Neural progenitor cell (in vitro differentiated cells): ENCODE data around the gene MGRN1. TPM values are rescaled to one million over a fixed set of nuclear protein-coding genes. Genes with fewer than 3 reads are reported as not detected.

Source experiments
- DNase-seq: peaks from one replicate; pipeline ENCODE4 v3.0.0-alpha.2; 2016; ENCODE audit warnings: low spot score
- H2AFZ ChIP-seq: fragments of 200-600 bp; sonication (generic); replicated peaks from 2 replicates; pipeline ENCODE4 v1.6.1; 2016; ENCODE audit warnings: antibody characterized with exemption
- H3F3A ChIP-seq: fragments of 200-600 bp; sonication (generic); 2 replicates; pipeline ENCODE4 v1.6.1; 2016; ENCODE audit warnings: antibody characterized with exemption, low read depth
- H3K27ac ChIP-seq: fragments of 200-600 bp; sonication (generic); 2 replicates; pipeline ENCODE4 v1.5.1; 2016; ENCODE audit warnings: mild to moderate bottlenecking
- H3K27me3 ChIP-seq: fragments of 200-600 bp; sonication (generic); 2 replicates; pipeline ENCODE4 v1.6.1; 2016; ENCODE audit warnings: mild to moderate bottlenecking, moderate library complexity
- H3K36me3 ChIP-seq: fragments of 200-600 bp; sonication (generic); 2 replicates; pipeline ENCODE4 v1.5.1; 2016
- H3K4me1 ChIP-seq: fragments of 200-600 bp; sonication (generic); 2 replicates; pipeline ENCODE4 v1.6.1; 2016; ENCODE audit warnings: mixed run types
- H3K4me2 ChIP-seq: fragments of 200-600 bp; sonication (generic); 2 replicates; pipeline ENCODE4 v1.6.1; 2016
- H3K4me3 ChIP-seq: fragments of 200-600 bp; sonication (generic); 2 replicates; pipeline ENCODE4 v1.5.1; 2016
- H3K79me2 ChIP-seq: fragments of 200-600 bp; sonication (generic); 2 replicates; pipeline ENCODE4 v1.6.1; 2016; ENCODE audit warnings: low read depth
- H3K9ac ChIP-seq: fragments of 200-600 bp; sonication (generic); 2 replicates; pipeline ENCODE4 v1.6.1; 2016
- H3K9me3 ChIP-seq: fragments of 200-600 bp; sonication (generic); 2 replicates; pipeline ENCODE4 v1.5.1; 2016; ENCODE audit warnings: low read depth
- H4K20me1 ChIP-seq: fragments of 200-600 bp; sonication (generic); 2 replicates; pipeline ENCODE4 v1.6.1; 2016; ENCODE audit warnings: low read depth
- H3K27ac Mint-ChIP-seq: 3 replicates; pipeline ENCODE4 v1.8.0; 2021; ENCODE audit warnings: mixed read lengths
- H3K27me3 Mint-ChIP-seq: 2 replicates; pipeline ENCODE4 v1.8.0; 2022; ENCODE audit warnings: low read depth, mild to moderate bottlenecking, inconsistent platforms, moderate library complexity, mixed read lengths; ENCODE audit not compliant: insufficient read depth
- H3K36me3 Mint-ChIP-seq: 3 replicates; pipeline ENCODE4 v1.8.0; 2021; ENCODE audit warnings: mixed read lengths
- H3K4me1 Mint-ChIP-seq: 3 replicates; pipeline ENCODE4 v1.8.0; 2021; ENCODE audit warnings: mixed read lengths
- H3K4me3 Mint-ChIP-seq: 3 replicates; pipeline ENCODE4 v1.8.0; 2021; ENCODE audit warnings: mild to moderate bottlenecking, moderate library complexity, mixed read lengths
- H3K9me3 Mint-ChIP-seq: 3 replicates; pipeline ENCODE4 v1.8.0; 2020; ENCODE audit warnings: mixed read lengths
- CTCF ChIP-seq: fragments of 200-600 bp; sonication (generic); IDR thresholded peaks from 2 replicates; pipeline ENCODE4 v1.5.1; 2017; ENCODE audit warnings: antibody characterized with exemption, mild to moderate bottlenecking
- EZH2 ChIP-seq: fragments of 200-600 bp; sonication (generic); IDR thresholded peaks from 2 replicates; pipeline ENCODE4 v1.6.1; 2017; ENCODE audit warnings: antibody characterized with exemption, mild to moderate bottlenecking, moderate library complexity
- EZH2phosphoT487 ChIP-seq: fragments of 200-600 bp; sonication (generic); IDR thresholded peaks from 2 replicates; pipeline ENCODE4 v1.6.1; 2017; ENCODE audit warnings: antibody characterized with exemption
- total RNA-seq: library from RNA; depleted of rRNA; stranded (reverse); fragments of >200 nt; gene quantifications from 2 replicates; pipeline ENCODE4 v1.2.3, GENCODE V29; 2015; ENCODE audit warnings: low replicate concordance

Gene MGRN1
- 17.5 and 22.4 TPM in 2 replicates for total RNA-seq

- H3K27me3 ChIP-seq = no peaks in the 10 kb centered on the region
- H3K9me3 ChIP-seq = no peaks in the 10 kb centered on the region
- peak within 1 kb of the TSS; percentile 100 for H3K27ac Mint-ChIP-seq
- H3K4me1 ChIP-seq = peaks cover 7% of the 10 kb centered on the region
- peak within 1 kb of the TSS; percentile 75 for H2AFZ ChIP-seq
- H3F3A ChIP-seq = peaks cover 14% of the 10 kb centered on the region
- peak; percentile 99 for DNase-seq
- peak within 1 kb of the TSS; percentile 86 for H3K4me2 ChIP-seq
- peak within 1 kb of the TSS; percentile 43 for H3K27ac ChIP-seq
- peaks cover 4% of the 10 kb centered on the region for H3K9me3 Mint-ChIP-seq
- H3K4me1 Mint-ChIP-seq = peaks cover 22% of the 10 kb centered on the region
- H3K9ac ChIP-seq = peak within 1 kb of the TSS; percentile 46
- peak; percentile 100 for TF ChIP-seq CTCF
- no peak for TF ChIP-seq EZH2phosphoT487
- peaks cover 29% of the 10 kb centered on the region for H4K20me1 ChIP-seq
- H3K36me3 Mint-ChIP-seq = peaks cover 17% of the 10 kb centered on the region
- peak within 1 kb of the TSS; percentile 91 for H3K4me3 ChIP-seq
- peaks cover 2% of the 10 kb centered on the region for H3K27me3 Mint-ChIP-seq
- peaks cover 45% of the 10 kb centered on the region for H3K79me2 ChIP-seq
- no peaks in the 10 kb centered on the region for H3K36me3 ChIP-seq
- H3K4me3 Mint-ChIP-seq = peak within 1 kb of the TSS; percentile 99
These were observed at the start of gene MGRN1 for GRCh38 chr16:4624015-4624826. Gene MGRN1, plus strand, starts transcription at chr16:4624826. Its CDS starts 135 bp downstream, at chr16:4624961.

DNA sequence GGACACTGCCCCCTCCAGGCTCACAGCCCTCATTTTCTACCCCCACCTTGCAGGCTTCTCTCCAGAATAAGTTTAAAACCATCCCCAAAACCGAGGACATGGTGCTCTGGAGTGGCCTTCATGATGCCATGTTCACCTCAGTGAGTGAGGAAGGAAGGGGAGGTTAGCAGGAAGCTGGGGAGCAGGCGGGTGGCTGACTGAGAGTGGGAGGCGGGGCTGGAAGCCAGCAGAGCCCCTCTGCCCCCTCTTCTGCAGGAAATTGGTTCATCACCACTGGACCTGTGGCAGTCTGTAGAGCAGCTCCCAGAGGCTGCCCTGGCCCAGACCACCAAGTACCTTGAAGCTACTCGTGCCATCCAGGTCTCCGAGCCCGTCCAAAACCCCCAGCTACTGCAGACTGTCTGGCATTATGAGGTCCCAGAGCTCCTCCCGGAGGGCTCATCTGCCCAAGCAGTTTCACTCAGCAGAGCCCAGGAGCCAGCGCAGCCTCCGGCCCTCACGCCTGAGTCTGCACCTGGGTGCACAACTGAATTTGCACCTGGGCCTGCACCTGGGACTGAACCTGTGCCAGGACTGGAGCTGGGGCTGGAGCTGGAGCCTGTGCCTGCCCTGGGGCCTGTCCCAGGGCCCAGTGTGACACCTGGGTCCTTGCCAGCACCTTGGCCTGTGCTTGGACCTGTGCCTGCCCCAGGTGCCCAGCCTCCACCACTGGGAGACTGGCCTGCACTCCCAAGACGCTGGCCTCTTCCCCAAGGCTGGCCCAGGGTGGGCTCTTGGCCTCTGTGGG is 49.5 kb upstream of the MGRN1 start:
- no peak for TF ChIP-seq EZH2
- TF ChIP-seq EZH2phosphoT487 = no peak
- TF ChIP-seq CTCF = peak; percentile 16
- Histone ChIP-seq H3K4me2 (no peak overlapping the region), H3F3A (peaks cover 9% of the 10 kb centered on the region), H4K20me1 (no peaks in the 10 kb centered on the region), H3K79me2 (no peaks in the 10 kb centered on the region), H3K4me3 (no peak overlapping the region), H3K27me3 (no peaks in the 10 kb centered on the region), H3K27ac (no peak overlapping the region), H2AFZ (no peak overlapping the region), H3K9ac (no peak overlapping the region), H3K9me3 (no peaks in the 10 kb centered on the region), H3K36me3 (no peaks in the 10 kb centered on the region), H3K4me1 (peaks cover 7% of the 10 kb centered on the region)
- H3K4me1 Mint-ChIP-seq = peaks cover 14% of the 10 kb centered on the region
- no peak overlapping the region for H3K27ac Mint-ChIP-seq
- H3K9me3 Mint-ChIP-seq = no peaks in the 10 kb centered on the region
- no peak overlapping the region for H3K4me3 Mint-ChIP-seq
- H3K36me3 Mint-ChIP-seq = no peaks in the 10 kb centered on the region
- peak; percentile 41 for DNase-seq
- H3K27me3 Mint-ChIP-seq = peaks cover 2% of the 10 kb centered on the region

- no peak overlapping the region for H3K4me2 ChIP-seq
- TF ChIP-seq EZH2 = no peak
- TF ChIP-seq CTCF = no peak
- TF ChIP-seq EZH2phosphoT487 = no peak
These were observed 48.6 kb upstream of the MGRN1 start for GRCh38 chr16:4576008-4576407.

More at GRCh38 chr16:4576008-4576407, 48.6 kb upstream of the MGRN1 start:
- Histone ChIP-seq H3K4me1 (no peaks in the 10 kb centered on the region), H3K27me3 (no peaks in the 10 kb centered on the region), H3K9me3 (no peaks in the 10 kb centered on the region), H3K9ac (no peak overlapping the region), H3K4me3 (no peak overlapping the region), H2AFZ (no peak overlapping the region), H3F3A (no peaks in the 10 kb centered on the region), H3K79me2 (no peaks in the 10 kb centered on the region), H3K36me3 (no peaks in the 10 kb centered on the region), H4K20me1 (no peaks in the 10 kb centered on the region), H3K27ac (no peak overlapping the region)
- Mint-ChIP-seq H3K4me3 (no peak overlapping the region), H3K27ac (no peak overlapping the region), H3K36me3 (no peaks in the 10 kb centered on the region), H3K27me3 (peaks cover 2% of the 10 kb centered on the region), H3K4me1 (peaks cover 5% of the 10 kb centered on the region), H3K9me3 (no peaks in the 10 kb centered on the region)
- DNase-seq = no peak
